GM18909 (cell line): ENCODE results near the gene RAB8B.
A peak's percentile ranks its signal among the peaks of the same experiment; 100 is the strongest.

ENCODE experiments used
- ATAC-seq: cut with Tn5 transposase; IDR thresholded peaks from one replicate; pipeline ENCODE4 v1.9.1; 2021; ENCODE audit warnings: mild to moderate bottlenecking; ENCODE audit not compliant: unreplicated experiment, poor library complexity

RAB8B gene

DNA sequence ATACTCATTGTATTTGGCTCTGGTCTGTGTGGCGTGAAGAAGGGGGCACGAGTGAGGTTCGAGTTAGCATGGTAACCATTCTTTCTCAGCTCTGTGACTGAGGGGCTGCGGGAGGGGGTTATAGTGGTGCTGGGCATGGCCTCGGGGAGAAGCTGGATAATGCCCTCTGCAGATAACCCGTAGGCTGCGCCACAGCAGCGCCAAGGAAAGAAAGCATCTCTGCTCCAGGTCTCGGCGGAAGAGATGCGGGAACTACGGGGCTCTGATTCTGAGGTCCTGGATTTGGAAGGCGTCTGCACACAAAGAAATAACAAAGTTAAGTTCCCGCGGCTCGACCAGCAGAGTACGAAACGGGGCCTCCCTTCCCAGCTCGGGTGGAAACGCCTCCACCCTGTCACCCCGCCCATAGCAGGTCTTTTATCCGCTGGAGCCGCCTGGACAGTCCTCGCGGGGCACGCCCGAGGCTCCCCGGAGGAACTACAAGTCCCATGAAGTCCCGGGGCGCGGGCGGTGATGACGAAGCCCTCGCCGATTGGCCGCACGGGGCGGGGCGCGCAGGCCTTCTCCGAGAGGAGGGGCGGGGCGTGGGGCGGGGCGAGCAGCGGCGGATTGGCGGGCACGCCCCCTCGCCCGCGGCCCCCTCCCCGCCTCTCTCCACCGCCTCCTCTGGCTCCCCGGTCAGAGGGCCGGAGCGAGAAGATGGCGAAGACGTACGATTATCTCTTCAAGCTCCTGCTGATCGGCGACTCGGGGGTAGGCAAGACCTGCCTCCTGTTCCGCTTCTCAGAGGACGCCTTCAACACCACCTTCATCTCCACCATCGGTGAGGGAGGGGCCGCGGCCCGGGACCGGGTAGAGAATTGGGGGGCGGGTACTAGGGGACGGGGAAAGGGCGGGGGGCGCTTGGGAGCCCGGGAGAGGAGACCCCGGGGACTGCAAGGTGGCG lies at the start of gene RAB8B:
TSS of gene RAB8B (plus strand) at position 681 of the 946 bp plus-strand sequence. CDS start at position 700, 19 bp downstream.
- ATAC-seq, result peak; percentile 86

DNA sequence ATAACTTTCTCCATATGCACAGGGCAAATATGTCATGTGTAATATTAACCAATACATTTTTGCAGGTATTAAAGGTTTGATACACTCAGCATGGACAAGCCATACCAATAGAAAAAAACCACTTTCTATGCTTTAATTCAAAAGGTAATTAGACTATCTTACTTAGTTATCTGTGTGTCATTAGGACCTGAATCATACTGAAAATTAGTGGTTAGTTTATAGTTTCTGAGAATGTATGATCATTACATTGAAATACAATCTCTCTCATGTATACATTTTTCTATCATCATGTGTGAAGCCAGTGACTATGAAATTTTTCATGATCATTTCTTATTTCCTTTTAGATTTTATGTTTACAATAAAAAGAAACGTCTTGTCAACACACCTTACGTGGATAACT lies 48.5 kb upstream of the RAB8B start:
- no peak for ATAC-seq

DNA sequence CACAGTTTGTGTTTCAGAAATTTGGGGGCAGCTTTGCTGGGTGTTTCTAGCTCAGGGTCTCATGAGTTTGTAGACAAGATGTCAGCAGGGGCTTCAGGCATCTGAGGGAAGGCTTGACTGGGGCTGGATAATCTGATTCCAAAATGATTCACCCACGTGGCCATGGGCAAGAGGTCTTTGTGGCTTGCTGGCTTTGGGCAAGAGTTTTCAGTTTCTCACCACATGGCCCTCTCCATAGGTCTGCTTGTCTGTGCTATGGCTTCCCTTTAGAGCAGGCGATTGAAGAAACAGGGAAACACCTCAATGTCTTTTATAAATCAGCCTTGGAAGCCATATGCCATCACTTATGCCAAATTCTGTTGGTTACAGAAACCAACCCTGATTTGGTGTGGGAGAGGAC lies 44.0 kb upstream of the RAB8B start:
- ATAC-seq, result no peak

DNA sequence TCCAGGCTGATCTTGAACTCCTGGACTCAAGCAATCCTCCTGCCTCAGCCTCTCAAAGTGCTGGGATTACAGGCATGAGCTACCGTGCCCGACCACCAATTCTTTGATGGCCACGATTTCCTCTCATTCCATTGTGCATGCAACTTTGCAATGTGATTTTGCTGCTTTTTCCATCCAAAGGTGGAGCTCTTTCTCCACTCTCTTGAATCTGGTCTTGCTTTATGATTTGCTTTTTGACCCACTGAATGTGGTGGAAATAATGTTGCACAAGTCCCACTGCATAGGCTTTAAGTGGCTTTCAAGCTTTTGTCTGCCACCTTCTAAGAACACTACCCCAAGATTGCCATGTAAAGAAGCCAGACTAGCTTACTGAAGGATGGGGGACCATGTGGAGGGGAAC lies 42.7 kb upstream of the RAB8B start:
- no peak for ATAC-seq

DNA sequence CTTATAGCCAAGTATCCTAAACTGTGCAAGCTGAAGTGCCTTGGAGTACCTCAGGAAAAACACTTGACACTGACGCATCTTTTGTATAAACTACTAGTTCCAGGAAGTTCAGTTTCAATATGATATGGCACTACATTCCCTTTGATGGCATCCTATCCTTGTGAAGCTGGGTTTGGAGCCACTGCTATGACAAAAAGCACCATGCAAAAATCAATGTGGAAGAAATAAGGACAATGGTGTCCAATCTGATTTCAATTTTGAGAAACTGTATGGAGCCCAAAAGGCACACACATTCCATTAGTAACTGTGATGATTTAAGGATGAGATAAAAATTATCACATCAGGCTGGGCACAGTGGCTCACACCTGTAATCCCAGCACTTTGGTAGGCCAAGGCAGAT lies 37.7 kb upstream of the RAB8B start:
- no peak for ATAC-seq

DNA sequence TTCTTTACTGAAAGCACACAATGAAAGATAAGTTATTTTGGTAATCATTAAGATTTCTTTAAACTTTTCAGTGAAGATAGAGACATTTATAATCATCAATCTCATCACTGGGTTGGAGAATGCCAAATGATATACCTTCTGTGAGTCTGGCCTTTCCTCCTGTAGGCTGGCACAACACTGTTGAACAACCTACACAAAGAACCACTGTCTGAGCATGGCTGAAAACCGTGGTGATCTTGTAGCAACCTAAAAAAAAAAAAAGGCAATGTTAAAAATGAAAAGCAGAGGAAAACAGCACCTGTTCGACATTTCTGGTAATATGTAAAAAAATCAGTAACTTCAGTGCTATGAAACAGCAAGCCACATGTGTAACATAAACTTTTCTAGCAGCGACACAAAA lies 33.9 kb upstream of the RAB8B start:
- no peak for ATAC-seq

DNA sequence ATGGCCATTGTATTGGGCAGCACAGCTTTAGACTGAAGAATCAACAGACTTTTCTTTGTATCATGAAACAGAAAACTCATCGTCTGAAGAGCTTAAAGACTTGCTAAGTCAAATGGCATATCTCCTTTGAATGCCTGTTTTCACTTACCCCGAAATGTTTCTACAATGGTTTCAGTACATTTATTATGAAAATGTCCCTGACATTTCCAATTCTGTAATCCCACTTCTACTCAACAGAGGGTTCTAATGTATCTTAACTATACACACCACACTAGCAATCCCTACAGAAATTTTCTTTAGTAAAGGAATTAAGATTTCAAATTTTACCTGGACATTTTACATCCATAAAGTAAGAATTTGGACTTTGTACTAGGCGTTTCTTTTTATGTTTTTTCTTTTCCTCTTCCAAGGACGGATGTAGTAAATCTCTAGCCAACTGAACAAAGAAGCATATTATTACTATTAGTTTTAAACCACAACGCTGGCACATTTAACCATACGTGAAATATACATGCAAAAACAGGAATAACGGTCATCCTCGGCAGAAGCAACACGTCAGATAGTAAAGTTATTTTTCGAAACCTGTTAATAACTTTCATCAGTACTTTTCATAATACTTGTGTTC lies 33.2 kb upstream of the RAB8B start:
- no peak for ATAC-seq

DNA sequence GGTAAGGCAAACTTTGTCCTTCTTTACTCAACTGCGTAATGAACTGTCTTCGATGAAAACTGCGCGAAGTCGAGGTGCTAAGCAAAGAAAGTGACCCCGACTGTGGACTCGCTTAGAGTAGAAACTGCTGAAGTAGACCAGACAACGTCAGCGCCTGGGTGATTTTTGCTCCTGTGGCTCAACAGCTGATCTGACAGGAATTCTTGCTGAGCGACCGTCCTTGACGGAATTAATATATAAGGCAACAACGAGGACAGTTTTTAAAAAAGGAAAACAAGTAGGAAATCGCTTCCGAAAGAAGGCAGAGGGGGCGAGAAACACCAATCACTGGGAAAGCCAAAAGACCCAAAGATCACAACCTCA lies 32.7 kb upstream of the RAB8B start:
- no peak for ATAC-seq

DNA sequence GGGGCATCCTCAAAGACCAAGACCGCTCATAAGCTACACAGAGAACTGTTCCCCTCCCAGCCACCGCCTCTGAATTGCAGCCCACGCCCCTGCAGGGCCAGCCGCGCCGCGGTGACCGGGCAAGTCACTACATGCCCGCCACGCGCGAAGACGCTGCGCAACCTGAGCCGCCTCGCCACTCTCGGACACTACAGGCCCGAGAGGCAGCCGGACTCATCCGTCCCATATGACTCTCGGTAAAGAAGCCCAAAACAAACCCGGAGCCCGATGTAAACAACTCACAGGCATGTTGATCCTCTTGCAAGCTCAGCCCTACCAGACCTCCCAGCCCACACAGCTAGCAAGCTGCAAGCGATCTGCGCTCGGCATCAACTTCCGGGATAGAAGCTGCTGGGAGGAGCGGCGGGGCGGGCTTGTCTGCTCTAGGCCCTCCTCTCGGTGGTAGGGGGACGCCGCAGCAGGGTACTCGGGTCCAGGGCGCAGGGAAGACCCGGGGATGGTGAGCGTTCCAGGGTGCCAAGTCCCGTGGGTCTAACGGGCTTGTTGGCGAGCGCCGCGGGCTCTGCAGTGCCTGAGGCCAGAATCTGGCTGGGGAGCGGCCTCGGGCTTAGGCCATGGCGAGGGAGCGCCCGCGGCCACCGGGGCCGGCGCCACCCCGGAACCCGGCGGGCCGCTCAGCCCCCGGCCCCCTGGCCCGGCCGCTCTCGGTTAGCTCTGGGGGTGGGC lies 32.1 kb upstream of the RAB8B start, which contains the start of gene RPS27L:
TSS of gene RPS27L (minus strand) at position 360 of the 726 bp plus-strand sequence. CDS start at position 288, 72 bp downstream.
- peak; percentile 91 for ATAC-seq

DNA sequence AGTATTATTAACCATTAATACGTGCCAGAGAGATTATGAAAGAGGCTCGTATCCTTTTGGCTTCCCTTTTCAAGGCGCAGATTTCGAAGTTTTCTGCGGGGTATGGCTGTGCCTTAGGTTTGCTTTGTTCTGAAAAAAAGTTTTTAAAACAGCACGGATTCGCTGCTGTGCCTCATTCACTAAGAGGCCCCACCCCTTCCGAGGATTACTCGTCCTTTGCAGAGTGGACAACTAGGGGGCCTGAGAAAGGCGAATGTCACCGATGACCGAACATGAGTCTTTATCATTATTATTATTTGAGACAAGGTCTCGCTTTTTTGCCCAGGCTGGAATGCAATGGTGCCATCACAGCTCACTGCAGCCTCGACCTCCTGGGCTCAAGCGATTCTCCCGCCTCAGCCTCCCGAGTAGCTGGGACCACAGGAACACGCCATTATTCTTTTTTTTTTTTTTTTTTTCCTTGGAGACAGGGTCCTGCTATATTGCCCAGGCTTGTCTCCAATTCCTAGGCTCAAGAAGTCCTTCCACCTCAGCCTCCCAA lies 31.4 kb upstream of the RAB8B start:
- ATAC-seq, result no peak

DNA sequence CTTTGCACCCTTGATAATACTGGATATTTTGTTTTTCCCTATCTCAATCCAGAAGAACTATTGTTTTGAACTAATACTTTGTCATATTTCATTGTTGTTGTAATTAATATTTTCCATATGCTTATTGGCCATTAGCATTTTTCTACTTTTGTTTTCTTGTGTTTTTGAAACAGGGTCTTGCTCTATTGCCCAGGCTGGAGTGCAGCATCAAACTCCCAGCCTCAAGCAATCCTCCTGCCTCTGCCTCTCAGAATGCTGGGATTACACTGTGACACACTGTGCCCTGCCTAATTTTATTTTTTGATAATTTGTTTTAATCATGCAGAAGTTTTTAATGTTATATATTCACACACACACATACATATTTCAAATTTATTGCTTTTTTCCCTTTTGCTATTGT lies 28.8 kb upstream of the RAB8B start:
- no peak for ATAC-seq

DNA sequence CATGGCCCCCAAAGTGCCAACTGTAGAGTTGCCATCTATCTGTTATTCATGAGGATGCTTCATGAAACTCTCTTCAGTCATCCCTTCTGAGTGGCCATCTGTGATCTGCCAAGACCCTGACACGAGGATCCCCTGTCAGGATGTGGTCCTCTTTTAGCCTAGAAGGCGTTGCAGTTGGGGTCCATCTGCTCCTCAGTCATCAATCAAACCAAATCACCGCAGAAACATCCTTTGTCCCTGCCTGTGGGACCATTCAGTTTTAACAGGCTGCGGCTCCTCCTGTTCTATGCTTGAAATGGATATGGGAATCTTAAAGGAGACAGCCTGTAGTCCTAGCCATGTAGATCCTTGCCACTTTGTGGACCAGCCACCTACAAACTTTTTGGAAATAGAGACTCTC lies 26.2 kb upstream of the RAB8B start:
- ATAC-seq, result no peak

DNA sequence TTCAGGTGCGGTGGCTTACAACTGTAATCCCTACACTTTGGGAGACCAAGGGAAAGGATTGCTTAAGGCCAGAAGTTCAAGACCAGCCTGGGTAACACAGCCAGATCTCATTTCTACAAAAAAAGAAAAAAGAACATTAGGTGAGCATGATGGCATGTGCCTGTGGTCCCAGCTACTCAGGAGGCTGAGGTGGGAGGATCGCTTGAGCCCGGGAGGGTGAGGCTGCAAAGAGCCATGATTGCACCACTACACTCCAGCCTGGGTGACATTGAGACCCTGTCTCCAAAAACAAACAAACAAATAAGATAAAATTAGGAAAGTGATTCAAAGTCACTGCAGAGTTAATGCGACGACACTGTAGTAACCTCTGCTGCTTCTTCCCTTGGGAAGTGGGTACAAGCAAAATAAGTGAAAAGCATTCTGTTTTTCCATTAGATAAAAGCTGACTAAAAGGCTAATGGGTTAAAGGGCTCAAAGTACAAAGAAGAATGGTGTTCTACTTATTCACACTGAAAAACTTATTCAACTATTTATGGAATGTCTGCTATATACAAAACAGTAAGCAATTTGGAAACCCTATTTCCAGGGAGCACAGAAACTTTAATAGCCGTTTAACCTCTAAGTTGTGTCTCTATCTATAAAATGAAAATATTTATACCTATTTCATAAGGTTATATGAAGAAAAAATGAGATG lies 24.1 kb upstream of the RAB8B start:
- no peak for ATAC-seq

DNA sequence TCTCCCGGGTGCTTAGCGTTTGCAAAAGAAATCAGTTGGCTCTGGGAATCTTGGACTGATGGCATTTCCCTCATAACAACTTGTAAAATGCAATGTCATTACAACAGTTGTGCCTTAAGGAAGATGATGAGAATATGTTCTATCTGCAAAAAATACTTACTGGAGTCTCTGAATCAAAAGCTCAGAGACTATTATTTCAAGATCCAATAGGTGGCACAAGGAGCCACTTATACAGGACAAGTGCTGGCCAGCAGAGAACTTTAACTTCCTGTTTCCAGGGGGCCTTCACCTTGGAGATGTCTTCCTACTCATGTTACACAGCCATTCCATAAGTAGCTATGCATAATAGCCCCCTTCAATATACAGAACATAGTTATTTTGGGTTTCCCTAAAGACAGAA lies 23.2 kb upstream of the RAB8B start:
- no peak for ATAC-seq

DNA sequence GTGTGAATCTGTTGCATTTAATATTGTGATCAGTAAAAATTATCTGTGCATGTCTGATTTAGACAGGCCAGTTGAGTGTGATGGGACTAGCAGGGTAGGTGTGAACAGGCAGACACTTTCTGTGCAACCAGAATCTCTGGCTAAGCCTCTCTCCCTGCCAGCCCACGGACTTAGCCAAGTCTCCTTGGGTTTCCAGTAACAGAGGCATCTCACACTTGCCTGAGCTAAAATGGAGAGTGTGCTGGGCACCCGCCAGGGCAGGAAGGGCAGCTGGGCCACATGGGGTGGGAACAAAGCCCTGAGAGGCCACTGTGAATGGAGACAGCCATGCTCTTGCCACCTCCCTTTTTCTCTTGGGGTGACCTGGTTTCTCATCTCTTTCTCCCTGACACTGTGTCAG lies 19.6 kb upstream of the RAB8B start:
- no peak for ATAC-seq

DNA sequence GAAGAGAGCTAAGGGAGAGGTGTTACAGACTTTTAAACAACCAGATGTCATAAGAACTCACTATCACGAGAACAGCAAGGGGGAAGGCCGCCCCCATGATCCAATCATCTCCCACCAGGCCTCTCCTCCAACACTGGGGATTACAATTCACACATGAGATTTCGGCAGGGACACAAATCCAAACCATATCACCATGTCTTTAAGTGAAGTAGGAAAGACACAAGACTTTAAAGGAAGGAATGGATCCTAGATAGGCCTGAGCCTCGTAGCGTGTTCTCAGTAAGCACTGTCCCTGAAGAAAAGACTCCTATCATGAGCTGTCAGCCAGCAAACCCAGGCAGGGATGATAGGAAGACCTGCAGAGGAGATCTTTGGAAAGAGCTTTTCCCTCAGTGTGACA lies 17.0 kb upstream of the RAB8B start:
- ATAC-seq, result no peak

DNA sequence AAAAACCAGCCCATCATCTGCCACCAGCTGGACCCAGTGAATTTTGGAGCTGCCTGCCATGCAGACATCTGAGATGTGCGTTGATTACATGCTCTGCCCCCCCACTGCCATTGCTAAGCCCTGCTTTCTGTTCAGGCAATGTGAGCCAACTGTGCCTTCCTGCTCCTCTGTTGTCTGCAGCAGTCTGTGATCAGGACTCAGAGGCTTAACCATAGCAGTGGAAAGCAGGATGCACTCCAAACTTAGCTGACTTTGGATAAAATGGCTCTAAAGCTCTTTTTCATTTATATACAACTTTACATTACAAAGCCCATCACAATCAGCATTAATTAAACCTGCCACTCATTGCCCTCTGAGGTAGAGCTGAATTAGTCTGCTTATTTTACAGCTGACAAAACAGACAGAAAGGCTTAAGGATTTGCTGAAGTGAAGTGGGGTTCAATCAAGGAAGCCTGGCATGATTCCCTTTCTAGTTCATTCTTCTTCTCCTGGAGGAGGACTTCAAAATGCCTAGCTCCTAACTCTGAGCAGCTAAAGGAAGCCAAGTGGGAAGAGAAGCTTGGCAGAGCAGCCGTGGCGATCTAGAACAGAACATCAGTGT lies 16.5 kb upstream of the RAB8B start:
- ATAC-seq, result no peak

DNA sequence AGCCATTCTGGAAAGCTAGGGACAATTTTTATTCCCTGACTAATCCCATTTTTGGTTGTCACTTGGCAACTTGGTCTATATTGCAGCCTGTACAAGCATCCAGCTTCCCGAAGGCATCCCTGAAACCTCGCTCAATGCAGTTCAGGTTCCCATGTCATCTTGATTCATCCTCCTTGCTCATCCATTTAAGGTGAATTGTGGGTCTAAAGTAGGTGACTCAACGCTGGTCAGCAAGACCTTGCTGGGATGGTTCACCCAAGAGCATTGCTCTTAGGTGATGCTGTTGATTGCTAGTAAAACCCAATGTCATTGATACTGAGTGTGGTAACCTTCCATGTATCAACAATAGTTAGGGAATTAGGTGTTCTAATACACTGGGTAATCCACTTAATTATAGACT lies 13.1 kb upstream of the RAB8B start:
- ATAC-seq, result no peak

DNA sequence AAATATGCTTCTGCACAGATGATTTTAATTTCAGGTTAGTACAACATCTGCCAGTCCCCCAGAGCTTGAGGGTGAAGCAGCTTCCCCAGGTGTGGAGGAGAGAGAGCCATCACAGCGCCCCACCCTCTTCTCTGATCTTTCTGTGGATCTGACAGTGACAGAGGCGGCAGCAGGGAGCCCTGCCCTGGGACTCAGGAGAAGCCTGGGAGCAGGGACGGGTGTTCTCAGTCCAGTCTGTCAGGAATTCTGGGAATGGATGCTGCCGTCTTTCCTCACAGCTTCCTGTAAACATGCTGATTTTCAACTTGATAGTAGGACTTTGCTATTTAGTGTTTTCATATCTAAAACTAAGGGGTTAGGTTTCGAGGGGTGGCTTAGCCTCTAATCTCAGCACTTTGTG lies 11.4 kb upstream of the RAB8B start:
- no peak for ATAC-seq

DNA sequence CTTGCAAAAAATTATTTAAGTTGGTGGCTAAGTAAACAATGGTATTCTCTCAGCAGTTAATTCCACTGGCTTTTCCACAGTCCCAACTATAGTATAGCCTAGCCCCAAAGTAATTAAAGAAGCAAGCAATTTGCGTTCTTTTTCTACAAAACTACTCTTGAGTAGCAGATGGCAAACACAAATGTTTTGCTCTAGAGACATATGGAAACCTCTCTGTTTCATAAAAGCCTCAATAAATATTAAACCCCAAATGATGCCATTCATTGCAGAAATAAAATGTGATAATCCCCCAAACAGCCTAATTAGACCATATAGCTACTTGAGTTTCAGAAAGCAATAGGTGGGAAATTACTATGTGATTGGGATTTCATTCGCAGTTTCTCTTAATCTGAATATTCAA lies 8.7 kb upstream of the RAB8B start:
- no peak for ATAC-seq
